ENCODE data around the gene CPN2.

DNA sequence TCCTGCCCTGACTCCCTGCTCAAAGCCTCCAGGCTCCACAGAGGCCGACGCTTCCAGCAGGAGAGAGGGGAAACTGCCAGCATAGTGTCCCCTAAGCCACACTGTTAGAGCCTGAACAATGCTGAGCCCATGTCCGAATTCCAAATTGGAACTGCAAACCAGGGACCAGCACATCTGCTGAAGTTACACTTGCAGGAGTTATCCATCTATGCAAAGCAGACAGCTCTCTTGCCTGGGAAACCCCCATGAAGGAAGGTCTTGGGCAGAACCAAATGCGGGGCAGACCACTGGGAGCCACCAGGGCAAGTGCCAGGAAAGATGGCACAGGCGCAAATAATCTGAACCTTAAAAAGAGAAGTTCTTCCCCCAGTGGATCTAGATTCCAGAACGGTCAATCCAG lies 17.8 kb upstream of the CPN2 start:
- TF ChIP-seq POLR2A (IDR thresholded peaks at IDR 0.05; ENCODE audit: low read depth) (no peak), POLR2AphosphoS5 (IDR thresholded peaks at IDR 0.05) (no peak), EP300 (IDR thresholded peaks at IDR 0.05) (no peak)
- TF ChIP-seq, protein P1, sequence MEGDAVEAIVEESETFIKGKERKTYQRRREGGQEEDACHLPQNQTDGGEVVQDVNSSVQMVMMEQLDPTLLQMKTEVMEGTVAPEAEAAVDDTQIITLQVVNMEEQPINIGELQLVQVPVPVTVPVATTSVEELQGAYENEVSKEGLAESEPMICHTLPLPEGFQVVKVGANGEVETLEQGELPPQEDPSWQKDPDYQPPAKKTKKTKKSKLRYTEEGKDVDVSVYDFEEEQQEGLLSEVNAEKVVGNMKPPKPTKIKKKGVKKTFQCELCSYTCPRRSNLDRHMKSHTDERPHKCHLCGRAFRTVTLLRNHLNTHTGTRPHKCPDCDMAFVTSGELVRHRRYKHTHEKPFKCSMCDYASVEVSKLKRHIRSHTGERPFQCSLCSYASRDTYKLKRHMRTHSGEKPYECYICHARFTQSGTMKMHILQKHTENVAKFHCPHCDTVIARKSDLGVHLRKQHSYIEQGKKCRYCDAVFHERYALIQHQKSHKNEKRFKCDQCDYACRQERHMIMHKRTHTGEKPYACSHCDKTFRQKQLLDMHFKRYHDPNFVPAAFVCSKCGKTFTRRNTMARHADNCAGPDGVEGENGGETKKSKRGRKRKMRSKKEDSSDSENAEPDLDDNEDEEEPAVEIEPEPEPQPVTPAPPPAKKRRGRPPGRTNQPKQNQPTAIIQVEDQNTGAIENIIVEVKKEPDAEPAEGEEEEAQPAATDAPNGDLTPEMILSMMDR (IDR thresholded peaks at IDR 0.05): no peak

Measured in esophagus muscularis mucosa (tissue), 4 donors.